Fibroblast of skin of left biceps (primary cell): Measurements from ENCODE around the gene ANGPTL2.
"Not testable (repeated sequence)": the region's sequence is repeated elsewhere in the genome, so short reads cannot be mapped to it uniquely, and the experiment has no call there.

Experiments used
- DNase-seq, 2 experiments: peaks; one replicate each; pipeline ENCODE4 v3.0.0-alpha.2; 2013; ENCODE audit warnings: low read depth in 2 of 2

The ANGPTL2 gene, protein sequence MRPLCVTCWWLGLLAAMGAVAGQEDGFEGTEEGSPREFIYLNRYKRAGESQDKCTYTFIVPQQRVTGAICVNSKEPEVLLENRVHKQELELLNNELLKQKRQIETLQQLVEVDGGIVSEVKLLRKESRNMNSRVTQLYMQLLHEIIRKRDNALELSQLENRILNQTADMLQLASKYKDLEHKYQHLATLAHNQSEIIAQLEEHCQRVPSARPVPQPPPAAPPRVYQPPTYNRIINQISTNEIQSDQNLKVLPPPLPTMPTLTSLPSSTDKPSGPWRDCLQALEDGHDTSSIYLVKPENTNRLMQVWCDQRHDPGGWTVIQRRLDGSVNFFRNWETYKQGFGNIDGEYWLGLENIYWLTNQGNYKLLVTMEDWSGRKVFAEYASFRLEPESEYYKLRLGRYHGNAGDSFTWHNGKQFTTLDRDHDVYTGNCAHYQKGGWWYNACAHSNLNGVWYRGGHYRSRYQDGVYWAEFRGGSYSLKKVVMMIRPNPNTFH

DNA sequence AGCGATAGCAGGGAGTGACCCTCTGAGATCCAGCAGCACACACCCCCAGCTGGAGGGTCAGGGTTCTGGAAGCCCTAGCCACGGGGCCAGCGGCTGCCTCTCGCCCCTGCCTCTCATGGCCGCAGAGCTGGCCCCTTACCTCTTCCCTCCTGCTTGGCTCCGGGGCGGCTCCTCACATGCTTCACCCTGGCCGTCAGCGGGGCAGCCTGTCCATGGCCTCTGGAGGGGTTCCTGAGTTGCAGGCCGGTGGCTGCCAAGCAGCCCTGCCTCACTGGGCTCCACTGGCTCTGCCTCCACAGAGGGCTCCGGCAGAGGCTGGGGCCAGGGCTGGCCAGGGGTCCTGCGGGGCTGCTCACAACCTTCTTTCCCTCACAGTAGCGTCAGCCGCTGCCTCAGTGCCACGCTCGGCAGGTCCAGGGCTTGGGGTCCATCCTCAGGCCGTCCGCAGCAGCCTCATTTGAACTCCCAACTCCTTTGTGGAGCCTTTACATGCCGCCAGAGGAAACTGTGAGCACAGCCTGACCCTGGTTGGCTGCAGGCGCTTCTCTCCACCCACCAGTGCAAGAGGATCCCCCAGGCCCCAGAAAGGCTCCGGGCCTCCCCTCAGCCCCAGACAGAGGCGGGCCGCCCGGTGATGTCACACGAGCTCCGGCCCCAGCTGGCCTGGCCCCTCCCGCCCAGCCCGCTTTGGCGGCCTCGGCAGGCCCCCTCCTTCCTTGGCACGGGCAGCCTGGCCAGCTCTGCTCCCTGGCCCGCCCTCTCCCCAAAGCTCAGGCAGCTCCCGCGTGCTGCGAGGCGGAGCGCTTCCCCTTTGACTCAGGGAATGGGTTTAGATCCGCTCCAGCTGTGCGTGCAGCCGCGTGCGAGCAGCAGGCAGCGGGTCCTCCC lies at the start of gene ANGPTL2:
TSS of gene ANGPTL2 (minus strand) at position 460 of the 888 bp plus-strand sequence. CDS start 13,904 bp downstream, outside the sequence.
- DNase-seq, result peak; percentile 80 to 81

GRCh38 chr9:127171348-127171747 lies 48.9 kb upstream of the ANGPTL2 start:
- not testable (repeated sequence) for DNase-seq

GRCh38 chr9:127170652-127171051 lies 48.2 kb upstream of the ANGPTL2 start:
- DNase-seq, result no peak

DNA sequence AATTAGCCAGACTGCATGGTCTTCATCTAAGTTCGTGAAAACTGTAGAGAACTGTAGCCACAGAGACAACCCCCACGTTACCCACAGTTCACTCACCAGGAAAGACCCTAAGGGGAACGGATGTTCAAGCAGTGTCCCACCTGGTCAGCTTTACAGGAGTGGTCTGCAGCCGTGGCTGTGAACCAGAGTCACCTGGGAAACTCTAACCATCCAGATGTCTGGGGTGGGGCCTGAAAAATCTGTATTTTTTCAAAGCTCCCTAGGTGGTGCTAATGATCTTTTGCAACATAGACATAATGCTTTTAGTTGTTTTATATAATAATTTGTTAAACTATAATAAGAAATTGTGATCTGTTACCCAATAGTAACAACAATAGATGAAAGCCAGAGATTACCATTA lies 47.7 kb upstream of the ANGPTL2 start:
- no peak for DNase-seq

- DNase-seq, result no peak
Measured at GRCh38 chr9:127169575-127169883, 47.1 kb upstream of the ANGPTL2 start.

GRCh38 chr9:127168756-127169574 lies 46.5 kb upstream of the ANGPTL2 start:
- DNase-seq, result no peak

- no peak for DNase-seq
Measured at GRCh38 chr9:127167560-127168326, 45.3 kb upstream of the ANGPTL2 start.

- no peak for DNase-seq
Measured at GRCh38 chr9:127166651-127167524, 44.5 kb upstream of the ANGPTL2 start.

DNA sequence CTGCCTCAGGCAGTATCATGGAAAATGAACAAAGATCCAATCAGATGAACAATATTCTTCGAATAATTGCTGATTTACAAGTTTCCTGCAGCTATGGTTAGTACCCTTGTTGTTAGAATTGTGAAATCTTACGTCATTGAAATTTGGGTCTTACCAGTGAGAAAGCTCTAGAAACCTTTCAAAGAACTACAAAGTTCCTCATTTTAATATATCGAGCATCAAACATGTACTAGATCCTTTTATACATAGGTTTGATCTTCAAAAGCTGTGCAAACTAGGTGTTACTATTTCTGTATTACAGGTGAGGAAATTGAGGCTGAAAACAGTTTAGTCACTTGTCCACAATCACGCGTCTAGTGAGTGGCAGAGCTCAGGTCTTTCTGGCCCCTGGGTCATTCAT lies 43.7 kb upstream of the ANGPTL2 start:
- DNase-seq, result no peak

DNA sequence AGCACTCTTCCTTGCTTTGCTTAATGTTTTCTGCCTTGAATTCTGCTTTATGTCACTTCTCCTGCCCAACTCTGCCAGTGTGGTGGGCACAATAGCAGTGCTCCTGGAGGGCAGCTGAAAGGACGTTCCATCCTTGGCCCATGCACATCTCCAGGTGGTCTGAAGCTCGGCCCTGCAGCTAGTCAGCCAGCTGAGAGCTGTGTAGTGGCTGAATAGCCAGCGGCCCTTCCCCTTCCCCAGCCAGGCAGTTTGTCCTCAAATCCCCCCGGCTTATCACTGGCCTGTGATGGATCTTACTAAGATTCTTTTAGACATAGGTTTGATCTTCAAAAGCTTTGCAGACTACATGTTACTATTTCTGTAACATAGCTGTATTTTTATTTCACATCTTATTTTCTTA lies 42.7 kb upstream of the ANGPTL2 start:
- no peak for DNase-seq

GRCh38 chr9:127163409-127163808 lies 41.0 kb upstream of the ANGPTL2 start:
- peak in 1 of 2 experiments; percentile 46 for DNase-seq

- DNase-seq, result no peak
Measured at GRCh38 chr9:127162864-127163365, 40.5 kb upstream of the ANGPTL2 start.

- no peak for DNase-seq
Measured at GRCh38 chr9:127162046-127162863, 39.8 kb upstream of the ANGPTL2 start.

DNA sequence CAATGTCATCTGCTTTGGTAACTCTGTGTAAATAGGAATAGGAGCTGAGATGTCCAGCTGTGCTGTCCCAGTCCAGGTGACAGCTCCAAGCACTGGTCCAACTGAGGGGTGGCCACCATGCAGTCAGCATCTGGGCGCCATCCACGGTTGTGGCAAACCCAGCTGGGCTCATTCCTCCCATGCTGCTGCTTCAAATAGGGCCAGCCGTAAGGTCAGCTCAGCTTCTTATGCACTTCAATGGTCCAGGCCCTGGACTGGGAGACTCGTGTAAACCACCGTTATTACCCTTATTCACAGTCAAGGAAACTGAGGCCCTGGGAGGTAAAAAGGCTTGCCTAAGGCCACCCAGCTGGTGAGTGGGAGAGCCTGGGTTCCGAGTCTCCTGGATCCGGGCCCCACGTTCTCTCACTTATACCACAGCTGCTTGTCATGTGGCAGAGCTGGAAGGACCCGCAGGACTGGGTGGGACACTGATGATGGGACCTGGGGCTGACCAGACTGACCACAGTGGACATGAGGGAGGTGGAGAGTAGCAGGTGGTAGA lies 38.7 kb upstream of the ANGPTL2 start:
- DNase-seq, result no peak

GRCh38 chr9:127159949-127160610 lies 37.6 kb upstream of the ANGPTL2 start:
- DNase-seq, result no peak

GRCh38 chr9:127159325-127159801 lies 36.9 kb upstream of the ANGPTL2 start:
- DNase-seq, result peak in 1 of 2 experiments; percentile 47

GRCh38 chr9:127158786-127159324 lies 36.4 kb upstream of the ANGPTL2 start:
- no peak for DNase-seq
